CD4-positive, alpha-beta T cell (primary cell): ENCODE results near the gene RBP4. TPM values are rescaled to one million over a fixed set of nuclear protein-coding genes. Genes with fewer than 3 reads are reported as not detected.

Experiments used
- ATAC-seq: fragments of 200-7000 bp; cut with Tn5 transposase; one replicate; pipeline ENCODE4 v1.10.0; 2022; ENCODE audit warnings: mild to moderate bottlenecking; ENCODE audit not compliant: poor library complexity
- CTCF ChIA-PET: fragments of 350-600 bp; sonication (Branson Sonifier 250); formaldehyde crosslinking; loops from one replicate; lab custom pipeline; 2021; ENCODE audit warnings: antibody characterized with exemption, inconsistent platforms; lab: Charles Lee
- POLR2A ChIA-PET: fragments of 350-600 bp; sonication (Branson Sonifier 250); formaldehyde crosslinking; loops from one replicate; lab custom pipeline; 2021; ENCODE audit warnings: antibody characterized with exemption, inconsistent platforms; lab: Charles Lee
- DNase-seq, 14 experiments: peaks; one replicate each; pipeline ENCODE4 v3.0.0-alpha.2; 2013 to 2020; ENCODE audit warnings: mixed read lengths in 2 of 14
- H3K27ac ChIP-seq, 2 donors: one replicate each; pipeline versions ENCODE4 v1.5.1 to v1.7.0; 2013; ENCODE audit warnings: low read length in 2 of 2, low read depth in 1 of 2, mild to moderate bottlenecking in 1 of 2
- H3K27me3 ChIP-seq, 2 experiments: 1 replicate in 1 of 2; 2 replicates in 1 of 2; pipeline versions ENCODE4 v1.6.1 to v1.7.0; 2013; ENCODE audit warnings: low read length in 2 of 2, control low read depth in 1 of 2, mild to moderate bottlenecking in 1 of 2, moderate library complexity in 1 of 2; ENCODE audit not compliant: insufficient read depth in 2 of 2, control insufficient read depth in 1 of 2
- H3K36me3 ChIP-seq: one replicate; pipeline ENCODE4 v1.6.1; 2013; ENCODE audit warnings: low read length, control low read depth; ENCODE audit not compliant: insufficient read depth
- H3K4me1 ChIP-seq: one replicate; pipeline ENCODE4 v1.6.1; 2013; ENCODE audit warnings: low read length, control low read depth; ENCODE audit not compliant: insufficient read depth
- H3K4me3 ChIP-seq: one replicate; pipeline ENCODE4 v1.5.1; 2013; ENCODE audit warnings: mild to moderate bottlenecking, low read length, moderate library complexity
- H3K9me3 ChIP-seq, 2 experiments: 1 replicate in 1 of 2; 2 replicates in 1 of 2; pipeline versions ENCODE4 v1.6.1 to v1.7.0; 2013; ENCODE audit warnings: low read length in 2 of 2, mild to moderate bottlenecking in 2 of 2, control low read depth in 1 of 2, moderate library complexity in 1 of 2; ENCODE audit not compliant: control insufficient read depth in 1 of 2, insufficient read depth in 1 of 2
- H3K27ac Mint-ChIP-seq: one replicate; pipeline ENCODE4 v1.8.0; 2020; ENCODE audit warnings: mixed read lengths
- H3K27me3 Mint-ChIP-seq: one replicate; pipeline ENCODE4 v1.8.0; 2021; ENCODE audit warnings: mixed read lengths
- H3K36me3 Mint-ChIP-seq: one replicate; pipeline ENCODE4 v1.8.0; 2021; ENCODE audit warnings: low read depth, mixed read lengths
- H3K4me1 Mint-ChIP-seq: one replicate; pipeline ENCODE4 v1.8.0; 2021; ENCODE audit warnings: low read depth, mixed read lengths
- H3K4me3 Mint-ChIP-seq: one replicate; pipeline ENCODE4 v1.8.0; 2020; ENCODE audit warnings: mild to moderate bottlenecking, mixed read lengths
- H3K9me3 Mint-ChIP-seq: one replicate; pipeline ENCODE4 v1.8.0; 2020; ENCODE audit warnings: mixed read lengths
- CTCF ChIP-seq: fragments of 200-600 bp; IDR thresholded peaks from one replicate; pipeline ENCODE4 v1.8.0; 2022; ENCODE audit warnings: antibody characterized with exemption, mild to moderate bottlenecking
- intact Hi-C, 2 experiments: fragments of 100-400 bp; cut with DNase I in 1 of 2; cut with micrococcal nuclease in 1 of 2; formaldehyde crosslinking; loops; one replicate each; pipeline versions ENCODE4 v1.15.1 to v1.9.0; 2023 to 2025; cut with DNase I, micrococcal nuclease
- total RNA-seq, 174 experiments: library from RNA in 2 of 174; stranded (reverse) in 2 of 174; gene quantifications; one replicate each; pipeline ENCODE4 v1.2.3 and lab custom pipeline; 2021 to 2026

The RBP4 gene
- total RNA-seq, 2 experiments from 2014 or later, result not detected

GRCh38 chr10:93554316-93554663, 46.7 kb downstream of the RBP4 start:
- Mint-ChIP-seq H3K4me1 (no peaks in the 10 kb centered on the region), H3K9me3 (no peaks in the 10 kb centered on the region), H3K27me3 (peaks cover 19% of the 10 kb centered on the region), H3K27ac (no peak overlapping the region), H3K4me3 (no peak overlapping the region), H3K36me3 (no peaks in the 10 kb centered on the region)
- ATAC-seq (no peak), DNase-seq (no peak)
- no peak overlapping the region for H3K4me3 ChIP-seq
- no peak for TF ChIP-seq CTCF
- H3K4me1 ChIP-seq, result no peaks in the 10 kb centered on the region
- H3K27me3 ChIP-seq, result peaks cover under 1 to 6% of the 10 kb centered on the region in 2 experiments
- intact Hi-C loops, result loop anchor here (2.0 to 5.0 kb wide), 2 partner anchors 305 to 308 kb away; no protein-coding TSS in a partner anchor
- ChIA-PET POLR2A (no interaction called here), CTCF (no interaction called here)
- no peaks in the 10 kb centered on the region for H3K36me3 ChIP-seq
- H3K27ac ChIP-seq, result no peak overlapping the region
- no peaks in the 10 kb centered on the region for H3K9me3 ChIP-seq

GRCh38 chr10:93553482-93554315, 47.3 kb downstream of the RBP4 start:
- peaks cover 19% of the 10 kb centered on the region for H3K27me3 Mint-ChIP-seq
- no peaks in the 10 kb centered on the region for H3K9me3 Mint-ChIP-seq
- H3K4me3 ChIP-seq, result no peak overlapping the region
- H3K27ac ChIP-seq, result no peak overlapping the region
- DNase-seq, result no peak
- TF ChIP-seq CTCF, result no peak
- intact Hi-C loops, result loop anchor here (2.0 to 5.0 kb wide), 3 partner anchors 305 to 367 kb away; no protein-coding TSS in a partner anchor
- POLR2A ChIA-PET, result no interaction called here
- no peaks in the 10 kb centered on the region for H3K4me1 Mint-ChIP-seq
- no peaks in the 10 kb centered on the region for H3K36me3 Mint-ChIP-seq
- CTCF ChIA-PET, result interaction anchor here (0.7 kb wide), 2 partner anchors 108 to 330 kb away, joined by 3 read pairs; no protein-coding TSS in a partner anchor
- H3K27me3 ChIP-seq, result peaks cover 0 to 6% of the 10 kb centered on the region in 2 experiments
- no peaks in the 10 kb centered on the region for H3K4me1 ChIP-seq
- no peak for ATAC-seq
- no peaks in the 10 kb centered on the region for H3K9me3 ChIP-seq
- no peaks in the 10 kb centered on the region for H3K36me3 ChIP-seq
- no peak overlapping the region for H3K27ac Mint-ChIP-seq
- no peak overlapping the region for H3K4me3 Mint-ChIP-seq

GRCh38 chr10:93552780-93553179, 48.3 kb downstream of the RBP4 start:
- ATAC-seq, result no peak
- no peaks in the 10 kb centered on the region for H3K4me1 ChIP-seq
- H3K36me3 Mint-ChIP-seq, result no peaks in the 10 kb centered on the region
- no peaks in the 10 kb centered on the region for H3K9me3 Mint-ChIP-seq
- H3K4me3 ChIP-seq, result no peak overlapping the region
- no peak for TF ChIP-seq CTCF
- POLR2A ChIA-PET, result no interaction called here
- H3K27me3 ChIP-seq, result peaks cover 0 to 6% of the 10 kb centered on the region in 2 experiments
- H3K27ac Mint-ChIP-seq, result no peak overlapping the region
- H3K4me3 Mint-ChIP-seq, result no peak overlapping the region
- CTCF ChIA-PET, result interaction anchor here (0.7 kb wide), 1 partner anchor 109 kb away, joined by 3 read pairs; no protein-coding TSS in a partner anchor
- intact Hi-C loops, result loop anchor here in 1 of 2 experiments (2.0 to 5.0 kb wide), 2 partner anchors 310 to 368 kb away; no protein-coding TSS in a partner anchor
- peaks cover 14% of the 10 kb centered on the region for H3K27me3 Mint-ChIP-seq
- H3K9me3 ChIP-seq, result no peaks in the 10 kb centered on the region
- no peak overlapping the region for H3K27ac ChIP-seq
- H3K4me1 Mint-ChIP-seq, result no peaks in the 10 kb centered on the region
- no peak for DNase-seq
- no peaks in the 10 kb centered on the region for H3K36me3 ChIP-seq
